Fibroblast of lung (primary cell): ENCODE results near the gene NDEL1. TPM values are rescaled to one million over a fixed set of nuclear protein-coding genes. Genes with fewer than 3 reads are reported as not detected.

Experiments
- DNase-seq, 2 donors: peaks; one replicate each; pipeline versions ENCODE4 v3.0.0 to v3.0.0-alpha.2; 2010; ENCODE audit warnings: low read depth in 2 of 2
- H2AFZ ChIP-seq: 2 replicates; pipeline ENCODE4 v1.5.1; 2012; ENCODE audit warnings: low read length, control low read depth, inconsistent platforms
- H3K27ac ChIP-seq: 2 replicates; pipeline ENCODE4 v1.5.1; 2011; ENCODE audit warnings: low read length, control low read depth; ENCODE audit not compliant: insufficient read depth
- H3K27me3 ChIP-seq: 2 replicates; pipeline ENCODE4 v1.5.1; 2011; ENCODE audit warnings: mild to moderate bottlenecking, low read length; ENCODE audit not compliant: control insufficient read depth, insufficient read depth
- H3K36me3 ChIP-seq: 2 replicates; pipeline ENCODE4 v1.5.1; 2011; ENCODE audit warnings: low read length; ENCODE audit not compliant: control insufficient read depth, insufficient read depth
- H3K4me1 ChIP-seq: 2 replicates; pipeline ENCODE4 v1.5.1; 2011; ENCODE audit warnings: low read length; ENCODE audit not compliant: control insufficient read depth, insufficient read depth; ENCODE audit errors: extremely low read depth
- H3K4me2 ChIP-seq: 2 replicates; pipeline ENCODE4 v1.5.1; 2011; ENCODE audit warnings: low read length, control low read depth; ENCODE audit not compliant: insufficient read depth; ENCODE audit errors: extremely low read depth
- H3K4me3 ChIP-seq, 4 experiments: fragments of 200-600 bp in 1 of 4; sonication (generic) in 1 of 4; replicated peaks in 1 of 4; 2 replicates each; pipeline ENCODE4 v1.5.1; 2011 to 2016; ENCODE audit warnings: low read length in 4 of 4, low read depth in 3 of 4, mild to moderate bottlenecking in 3 of 4, control low read depth in 2 of 4, inconsistent platforms in 1 of 4, mixed read lengths in 1 of 4; ENCODE audit not compliant: insufficient read depth in 1 of 4; ENCODE audit errors: control extremely low read depth in 1 of 4
- H3K79me2 ChIP-seq: 2 replicates; pipeline ENCODE4 v1.5.1; 2012; ENCODE audit warnings: mild to moderate bottlenecking, low read length, inconsistent platforms; ENCODE audit not compliant: control insufficient read depth, insufficient read depth
- H3K9ac ChIP-seq: 2 replicates; pipeline ENCODE4 v1.5.1; 2011; ENCODE audit warnings: mild to moderate bottlenecking, low read length, control low read depth; ENCODE audit not compliant: insufficient read depth
- H3K9me3 ChIP-seq: 2 replicates; pipeline ENCODE4 v1.5.1; 2012; ENCODE audit warnings: low read depth, low read length; ENCODE audit not compliant: control insufficient read depth, insufficient read depth
- H4K20me1 ChIP-seq: 2 replicates; pipeline ENCODE4 v1.5.1; 2011; ENCODE audit warnings: low read length; ENCODE audit not compliant: control insufficient read depth, insufficient read depth; ENCODE audit errors: extremely low read depth
- EZH2 ChIP-seq: IDR thresholded peaks from 2 replicates; pipeline ENCODE4 v1.5.1; 2012; ENCODE audit warnings: low read length, control low read depth, mild to moderate bottlenecking; ENCODE audit errors: missing control alignments
- polyA plus RNA-seq, 2 donors: library from polyadenylated mRNA; depleted of rRNA in 1 of 2; stranded (reverse) in 1 of 2; unstranded in 1 of 2; fragments of >200 nt; gene quantifications; 2 replicates each; pipeline ENCODE4 v1.2.1, GENCODE V29; 2011 to 2012; ENCODE audit warnings: missing spikeins in 1 of 2
- total RNA-seq: library from RNA; depleted of rRNA; stranded (reverse); fragments of >200 nt; gene quantifications from 2 replicates; pipeline ENCODE4 v1.2.1, GENCODE V29; 2014
- TF ChIP-seq, protein P1 (sequence below), 2 donors: IDR thresholded peaks in 1 of 2; conservative IDR thresholded peaks in 1 of 2; 1 replicate in 1 of 2; 2 replicates in 1 of 2; pipeline ENCODE4 v1.5.1; 2011 to 2012; ENCODE audit warnings: low read length in 2 of 2, control low read depth in 1 of 2, inconsistent platforms in 1 of 2, low read depth in 1 of 2, mild to moderate bottlenecking in 1 of 2

NDEL1 gene
- total and polyA plus RNA-seq, 2 donors (not counting 1 experiment from before 2014, with no cell fraction given): 45.4 to 88.6 TPM

DNA sequence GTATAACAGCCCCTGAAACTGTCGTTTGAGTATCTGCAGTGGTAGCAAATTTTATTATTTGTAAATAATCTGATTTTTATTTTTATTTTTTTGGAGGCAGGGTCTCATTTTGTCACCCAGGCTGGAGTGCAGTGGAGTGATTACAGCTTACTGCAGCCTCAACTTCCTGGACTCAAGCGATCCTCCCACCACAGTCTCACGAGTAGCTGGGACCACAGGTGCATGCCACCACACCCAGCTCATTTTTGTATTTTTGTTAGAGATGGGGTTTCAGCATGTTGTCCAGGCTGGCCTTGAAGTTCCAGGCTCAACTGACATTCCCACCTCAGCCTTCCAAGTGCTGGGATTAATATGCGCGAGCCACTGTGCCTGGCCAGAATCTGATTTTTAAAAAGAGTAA, 2.8 kb downstream of the NDEL1 start:
- H3K9ac ChIP-seq: no peak overlapping the region
- DNase-seq: no peak
- H3K4me1 ChIP-seq: no peaks in the 10 kb centered on the region
- H3K79me2 ChIP-seq: peaks cover 72% of the 10 kb centered on the region
- H3K9me3 ChIP-seq: no peaks in the 10 kb centered on the region
- H3K27ac ChIP-seq: no peak overlapping the region
- no peak overlapping the region for H3K4me3 ChIP-seq
- H4K20me1 ChIP-seq: no peaks in the 10 kb centered on the region
- no peak for TF ChIP-seq EZH2
- TF ChIP-seq, protein P1, sequence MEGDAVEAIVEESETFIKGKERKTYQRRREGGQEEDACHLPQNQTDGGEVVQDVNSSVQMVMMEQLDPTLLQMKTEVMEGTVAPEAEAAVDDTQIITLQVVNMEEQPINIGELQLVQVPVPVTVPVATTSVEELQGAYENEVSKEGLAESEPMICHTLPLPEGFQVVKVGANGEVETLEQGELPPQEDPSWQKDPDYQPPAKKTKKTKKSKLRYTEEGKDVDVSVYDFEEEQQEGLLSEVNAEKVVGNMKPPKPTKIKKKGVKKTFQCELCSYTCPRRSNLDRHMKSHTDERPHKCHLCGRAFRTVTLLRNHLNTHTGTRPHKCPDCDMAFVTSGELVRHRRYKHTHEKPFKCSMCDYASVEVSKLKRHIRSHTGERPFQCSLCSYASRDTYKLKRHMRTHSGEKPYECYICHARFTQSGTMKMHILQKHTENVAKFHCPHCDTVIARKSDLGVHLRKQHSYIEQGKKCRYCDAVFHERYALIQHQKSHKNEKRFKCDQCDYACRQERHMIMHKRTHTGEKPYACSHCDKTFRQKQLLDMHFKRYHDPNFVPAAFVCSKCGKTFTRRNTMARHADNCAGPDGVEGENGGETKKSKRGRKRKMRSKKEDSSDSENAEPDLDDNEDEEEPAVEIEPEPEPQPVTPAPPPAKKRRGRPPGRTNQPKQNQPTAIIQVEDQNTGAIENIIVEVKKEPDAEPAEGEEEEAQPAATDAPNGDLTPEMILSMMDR (conservative IDR thresholded peaks at IDR 0.05 in 1 of 2, IDR thresholded peaks at IDR 0.05 in 1 of 2; ENCODE audit: low read depth in 1 of 2, low read length in 2 of 2): no peak
- H3K4me2 ChIP-seq: no peak overlapping the region
- H3K36me3 ChIP-seq: peaks cover 2% of the 10 kb centered on the region
- H3K27me3 ChIP-seq: no peaks in the 10 kb centered on the region
- no peak overlapping the region for H2AFZ ChIP-seq

GRCh38 chr17:8439681-8440080, 4.0 kb downstream of the NDEL1 start:
- no peak overlapping the region for H3K4me3 ChIP-seq
- no peak overlapping the region for H3K4me2 ChIP-seq
- no peak for DNase-seq
- no peak overlapping the region for H3K9ac ChIP-seq
- H4K20me1 ChIP-seq: no peaks in the 10 kb centered on the region
- H2AFZ ChIP-seq: no peak overlapping the region
- no peaks in the 10 kb centered on the region for H3K27me3 ChIP-seq
- H3K79me2 ChIP-seq: peaks cover 80% of the 10 kb centered on the region
- H3K27ac ChIP-seq: no peak overlapping the region
- H3K36me3 ChIP-seq: peaks cover 7% of the 10 kb centered on the region
- TF ChIP-seq, protein P1 (conservative IDR thresholded peaks at IDR 0.05 in 1 of 2, IDR thresholded peaks at IDR 0.05 in 1 of 2; ENCODE audit: low read depth in 1 of 2, low read length in 2 of 2): no peak
- no peak for TF ChIP-seq EZH2
- no peaks in the 10 kb centered on the region for H3K9me3 ChIP-seq
- H3K4me1 ChIP-seq: no peaks in the 10 kb centered on the region

GRCh38 chr17:8441690-8442089, 6.0 kb downstream of the NDEL1 start:
- H3K27me3 ChIP-seq: no peaks in the 10 kb centered on the region
- H3K9me3 ChIP-seq: no peaks in the 10 kb centered on the region
- H3K79me2 ChIP-seq: peaks cover 77% of the 10 kb centered on the region
- H3K36me3 ChIP-seq: peaks cover 10% of the 10 kb centered on the region
- TF ChIP-seq, protein P1 (conservative IDR thresholded peaks at IDR 0.05 in 1 of 2, IDR thresholded peaks at IDR 0.05 in 1 of 2; ENCODE audit: low read depth in 1 of 2, low read length in 2 of 2): no peak
- TF ChIP-seq EZH2: no peak
- DNase-seq: no peak
- no peaks in the 10 kb centered on the region for H4K20me1 ChIP-seq
- no peak overlapping the region for H3K27ac ChIP-seq
- no peak overlapping the region for H3K4me3 ChIP-seq
- H3K4me2 ChIP-seq: no peak overlapping the region
- H3K4me1 ChIP-seq: no peaks in the 10 kb centered on the region
- H3K9ac ChIP-seq: no peak overlapping the region
- H2AFZ ChIP-seq: no peak overlapping the region
